MG63 (cell line): ENCODE results near the gene ABHD5. TPM values are rescaled to one million over a fixed set of nuclear protein-coding genes. Genes with fewer than 3 reads are reported as not detected.

ENCODE experiments used
- DNase-seq: peaks from one replicate; pipeline ENCODE4 v3.0.0-alpha.2; 2020
- H3K27me3 ChIP-seq: fragments of 250-450 bp; sonication (Bioruptor Pico); 2 replicates; pipeline ENCODE4 v1.5.1; 2020; ENCODE audit warnings: mild to moderate bottlenecking, moderate library complexity
- H3K36me3 ChIP-seq: fragments of 250-450 bp; sonication (Bioruptor Pico); 2 replicates; pipeline ENCODE4 v1.5.1; 2020; ENCODE audit warnings: mild to moderate bottlenecking, moderate library complexity
- H3K4me3 ChIP-seq: fragments of 250-450 bp; sonication (Bioruptor Pico); 2 replicates; pipeline ENCODE4 v1.5.1; 2020; ENCODE audit warnings: mild to moderate bottlenecking, moderate library complexity
- H3K9me3 ChIP-seq: fragments of 250-450 bp; sonication (Bioruptor Pico); 2 replicates; pipeline ENCODE4 v1.5.1; 2020; ENCODE audit warnings: mild to moderate bottlenecking, moderate library complexity
- total RNA-seq: library from RNA; depleted of rRNA; stranded (reverse); fragments of >200 nt; shearing (Covaris generic); gene quantifications from 2 replicates; pipeline ENCODE4 v1.2.3, GENCODE V29; 2014; ENCODE audit warnings: low replicate concordance; rRNA removed

ABHD5 gene
- total RNA-seq, 1 experiment from 2014 or later = 20.9 TPM

DNA sequence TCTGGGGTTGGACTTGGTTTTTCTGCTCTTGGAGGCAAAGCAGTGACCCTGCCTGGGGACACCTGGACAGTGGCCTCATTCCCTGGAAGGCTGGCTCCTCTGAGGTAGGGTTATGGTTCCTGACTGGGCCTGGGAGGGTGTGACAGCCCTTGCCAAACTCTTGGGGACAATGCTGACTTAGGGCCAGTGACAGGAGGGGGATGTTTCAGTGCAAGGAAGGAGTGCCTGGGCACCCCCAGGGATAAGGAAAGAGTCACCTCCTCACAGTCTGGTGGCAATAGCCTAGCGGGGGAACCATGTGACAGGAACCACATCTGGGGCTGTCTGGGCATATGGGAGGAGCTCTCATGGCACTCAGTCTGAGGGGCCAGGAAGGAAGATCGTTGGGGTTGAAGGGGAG lies 91.8 kb downstream of the ABHD5 start:
- H3K4me3 ChIP-seq = no peak overlapping the region
- no peaks in the 10 kb centered on the region for H3K27me3 ChIP-seq
- DNase-seq = no peak
- H3K9me3 ChIP-seq = no peaks in the 10 kb centered on the region
- no peaks in the 10 kb centered on the region for H3K36me3 ChIP-seq

Other genes starting within 250 kb of the ABHD5 start
- gene ANO10, start 68.9 kb upstream of the ABHD5 start, total RNA-seq = 15.0 and 16.6 TPM in 2 replicates